Stimulated activated CD8-positive, alpha-beta memory T cell treated with anti-CD3 and anti-CD28 coated beads, Interleukin-15, amount 100 ng/mL, for 1 hour (primary cell): ENCODE data around the gene TBCEL.

ENCODE experiments used
- DNase-seq: peaks from one replicate; pipeline ENCODE4 v3.0.0-alpha.2; 2020; ENCODE audit warnings: low read depth

Gene TBCEL

DNA sequence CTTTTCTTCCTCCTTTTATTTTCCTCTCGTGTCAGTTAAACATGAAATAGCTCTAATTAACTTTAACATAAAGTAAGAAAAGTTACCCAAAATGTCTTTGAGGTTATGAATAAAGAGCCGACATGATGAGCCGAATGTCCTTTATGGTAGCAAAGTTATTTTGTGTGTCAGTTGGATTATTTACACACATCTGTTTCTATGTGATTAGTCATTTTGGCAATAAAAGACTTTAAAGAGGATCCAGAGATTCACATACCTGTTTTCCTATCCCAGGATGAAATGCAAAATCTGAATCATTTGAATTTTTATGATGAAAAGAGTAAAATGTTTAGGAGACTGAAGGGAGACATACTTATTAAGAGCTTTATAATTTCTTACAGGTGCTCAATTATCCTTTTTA is 43.1 kb downstream of the TBCEL start:
- DNase-seq = no peak

DNA sequence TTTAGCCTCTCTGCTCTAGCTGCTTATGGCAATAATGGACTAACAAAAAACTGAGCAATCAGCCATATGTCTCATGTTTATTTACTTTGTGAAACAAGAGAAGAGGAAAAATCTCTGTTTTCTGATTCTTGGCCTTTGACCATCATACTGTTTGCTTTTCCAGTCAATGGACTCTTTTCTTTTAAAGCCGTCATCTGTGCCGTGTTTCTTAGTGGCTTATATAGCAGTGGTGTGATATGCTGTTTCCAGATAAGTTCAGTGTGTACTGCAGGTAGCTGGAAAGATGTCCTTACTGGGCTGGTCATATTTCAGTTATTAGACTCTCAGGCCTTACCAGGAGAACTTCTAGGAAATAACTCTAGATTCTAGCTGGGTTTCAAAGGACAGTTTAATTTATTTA is 43.6 kb downstream of the TBCEL start:
- DNase-seq = no peak

DNA sequence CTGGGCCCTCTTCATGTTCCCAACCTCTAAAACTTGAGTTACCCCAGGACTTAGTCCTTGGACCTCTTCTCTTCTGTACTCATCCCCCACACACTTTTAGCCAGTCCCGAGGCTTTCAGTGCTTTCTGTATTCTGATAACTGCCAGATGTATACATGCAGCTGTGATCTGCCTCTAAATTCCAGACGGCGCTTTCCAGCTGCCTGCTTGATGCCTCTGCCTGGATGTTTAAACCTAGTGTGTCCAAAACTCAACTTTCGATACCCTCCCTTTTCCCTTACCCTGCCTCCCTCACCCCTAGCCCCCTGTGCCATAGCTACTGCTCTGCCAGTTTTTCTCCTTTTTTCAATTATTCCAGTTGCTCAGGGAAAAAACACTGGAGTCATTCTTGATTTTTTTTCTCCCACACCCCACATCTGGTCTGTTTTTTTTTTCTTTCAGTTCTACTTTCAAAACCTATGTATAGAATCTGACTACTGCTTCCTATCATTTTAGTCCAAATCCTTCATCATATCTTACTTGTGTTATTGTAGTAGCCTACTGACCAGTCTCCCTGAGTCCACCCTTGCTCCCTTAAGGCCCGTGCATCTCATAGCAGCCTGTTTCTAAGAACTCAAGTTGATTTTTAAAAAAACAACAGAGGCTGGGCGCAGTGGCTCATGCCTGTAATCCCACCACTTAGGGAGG is 44.2 kb downstream of the TBCEL start:
- DNase-seq = no peak

DNA sequence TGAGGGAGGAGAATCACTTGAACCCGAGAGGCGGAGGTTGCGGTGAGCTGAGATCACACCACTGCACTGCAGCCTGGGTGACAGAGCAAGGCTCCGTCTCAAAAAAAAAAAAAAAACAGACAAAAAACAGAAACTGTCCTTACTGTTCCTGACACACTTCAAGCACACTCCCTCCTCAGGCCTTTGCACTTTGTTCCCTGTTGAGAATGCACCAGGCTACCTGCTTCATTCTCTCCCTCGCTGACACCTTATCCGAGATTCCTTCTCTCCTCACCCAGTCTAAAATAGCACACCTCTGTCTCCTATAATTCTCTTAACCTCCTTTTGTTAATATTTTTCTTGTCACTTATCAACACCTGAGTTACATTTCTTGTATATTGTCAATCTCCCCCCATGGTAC is 44.9 kb downstream of the TBCEL start:
- no peak for DNase-seq

DNA sequence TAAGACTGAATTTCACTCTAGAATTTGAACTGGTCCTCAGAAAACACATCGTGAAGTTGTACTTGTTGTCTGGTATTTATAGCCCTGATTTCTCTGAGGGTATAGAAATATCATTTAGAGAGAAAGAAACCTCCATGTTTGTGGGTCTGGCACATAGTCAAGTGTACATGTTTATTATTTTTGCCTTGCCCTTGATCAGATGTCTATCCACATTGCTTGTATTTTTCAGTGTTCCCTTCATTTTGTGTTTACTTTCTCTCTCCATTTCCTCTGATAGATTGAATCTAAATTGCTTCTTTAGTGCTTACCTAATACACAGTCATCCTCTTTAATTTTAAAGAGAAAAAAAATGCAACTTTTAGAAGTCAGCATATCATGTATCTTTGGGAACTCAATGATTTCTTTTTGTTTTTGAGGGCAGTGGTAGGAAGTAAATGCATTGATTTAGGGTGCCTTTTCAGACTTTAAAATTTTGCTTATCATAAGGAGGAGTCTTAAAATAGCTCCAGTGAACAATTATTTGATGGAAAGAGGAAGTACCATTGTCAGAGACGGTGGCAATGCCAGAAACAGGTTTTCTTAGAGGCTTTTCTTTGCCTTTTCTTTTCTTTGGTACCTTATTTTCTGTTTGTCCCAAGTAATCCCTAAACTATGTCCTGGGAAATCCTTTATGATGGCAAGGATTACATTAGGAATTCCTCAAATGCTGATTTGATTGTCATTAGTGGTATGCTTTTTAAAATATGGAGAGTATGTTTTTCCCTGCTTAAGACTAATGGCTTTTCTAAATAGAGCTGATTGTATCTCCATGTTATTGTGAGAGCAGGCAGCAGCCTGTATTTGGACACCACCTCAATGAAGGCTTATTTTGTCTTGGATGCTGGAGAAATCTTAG is 47.3 kb downstream of the TBCEL start:
- no peak for DNase-seq

DNA sequence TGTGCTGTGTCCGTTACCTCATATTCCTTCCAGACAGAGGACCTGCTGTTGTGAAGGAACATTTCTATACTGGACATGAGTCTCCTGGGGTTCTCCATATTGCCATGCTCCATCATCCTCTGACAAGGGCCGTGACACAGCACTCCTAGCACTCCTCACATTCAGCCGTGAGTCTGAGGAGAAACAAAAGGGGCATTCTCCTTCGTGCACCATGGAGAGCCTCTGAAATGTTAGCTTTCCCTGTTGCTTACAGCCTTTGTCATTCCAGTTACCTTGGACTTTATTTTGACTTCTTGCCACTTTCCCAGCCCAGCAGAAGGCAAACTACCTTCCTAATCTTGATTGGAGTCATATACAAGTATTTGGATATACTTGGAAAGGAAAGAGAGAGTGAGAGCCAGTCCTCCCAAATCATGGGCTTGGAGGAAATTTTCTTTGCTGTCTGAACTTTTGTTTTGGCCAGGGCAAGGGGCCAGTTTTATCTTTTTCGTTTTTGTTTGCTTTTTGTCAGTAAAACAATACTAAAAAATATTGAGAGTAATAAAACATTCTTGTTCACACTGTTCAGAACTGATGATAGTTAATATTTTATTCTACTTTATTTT is 48.0 kb downstream of the TBCEL start:
- DNase-seq = no peak

DNA sequence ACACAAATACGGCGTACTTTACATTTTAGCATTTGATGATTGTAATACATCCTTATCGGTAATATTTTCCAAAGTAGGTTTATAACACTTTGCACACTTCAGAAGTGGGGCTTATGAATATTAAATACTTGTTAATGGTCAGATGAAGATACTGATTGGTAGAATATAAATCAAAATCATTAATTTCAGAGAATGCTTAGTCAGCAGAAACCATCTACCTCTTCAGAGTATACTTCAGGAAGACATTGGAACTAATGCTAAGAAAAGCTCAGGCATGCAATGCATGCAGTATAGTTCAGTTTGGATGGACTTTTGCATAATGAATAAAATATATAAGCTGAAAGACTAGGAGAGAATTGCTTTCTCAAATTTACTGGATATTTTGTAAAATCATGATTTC is 57.4 kb downstream of the TBCEL start:
- DNase-seq = no peak

DNA sequence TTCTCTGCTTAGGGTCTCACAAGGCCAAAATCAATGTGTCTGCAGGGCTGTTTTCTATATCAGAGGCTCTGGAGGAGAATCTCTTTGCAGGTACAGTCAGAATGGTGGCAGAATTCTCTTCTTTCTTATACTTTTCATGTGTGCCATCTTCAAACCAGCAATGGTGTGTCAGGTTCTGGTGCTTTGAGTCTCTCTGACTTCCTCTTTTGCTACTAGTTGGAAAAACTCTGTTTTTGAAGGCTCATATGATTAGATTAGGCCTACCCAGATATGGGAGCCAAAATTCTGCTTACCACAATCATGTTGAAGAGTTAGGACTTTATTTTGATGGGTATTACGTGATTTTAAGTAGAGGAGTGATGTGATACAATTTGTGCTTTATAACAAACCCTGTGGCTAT is 58.3 kb downstream of the TBCEL start:
- DNase-seq = no peak

DNA sequence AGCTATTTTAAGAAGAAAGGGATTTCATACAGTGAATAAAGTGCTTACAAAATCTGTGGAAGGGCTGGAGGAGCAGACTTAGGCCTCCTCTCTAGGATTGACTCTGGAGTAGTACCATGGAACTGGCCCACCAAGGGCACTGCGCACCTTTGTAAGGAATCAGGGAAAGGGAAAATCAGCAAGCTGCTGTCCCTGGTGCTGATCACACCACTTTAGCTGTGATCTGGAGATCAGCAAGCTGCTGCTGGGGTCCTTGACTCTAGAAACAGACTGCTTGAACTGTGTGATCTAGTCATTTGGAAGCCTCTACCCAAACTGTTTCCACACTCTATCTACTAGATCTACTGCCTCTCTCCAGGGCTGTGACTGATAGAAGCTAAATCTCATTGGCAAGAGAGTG is 58.8 kb downstream of the TBCEL start:
- DNase-seq = no peak

DNA sequence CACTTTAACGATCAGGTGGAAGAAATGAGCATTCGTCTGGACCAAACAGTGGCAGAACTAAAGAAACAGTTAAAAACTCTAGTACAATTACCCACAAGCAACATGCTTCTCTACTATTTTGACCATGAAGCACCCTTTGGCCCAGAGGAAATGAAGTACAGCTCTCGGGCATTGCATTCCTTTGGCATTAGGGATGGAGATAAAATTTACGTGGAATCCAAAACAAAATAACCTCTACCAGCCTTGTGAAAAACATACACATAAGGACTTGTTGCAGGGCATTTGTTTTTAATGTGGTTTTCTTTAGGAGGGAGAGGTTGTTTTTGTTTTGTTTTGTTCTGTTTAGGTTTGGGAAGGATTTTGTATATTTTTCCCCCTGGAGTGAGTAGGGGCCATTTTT is 63.0 kb downstream of the TBCEL start:
- no peak for DNase-seq

DNA sequence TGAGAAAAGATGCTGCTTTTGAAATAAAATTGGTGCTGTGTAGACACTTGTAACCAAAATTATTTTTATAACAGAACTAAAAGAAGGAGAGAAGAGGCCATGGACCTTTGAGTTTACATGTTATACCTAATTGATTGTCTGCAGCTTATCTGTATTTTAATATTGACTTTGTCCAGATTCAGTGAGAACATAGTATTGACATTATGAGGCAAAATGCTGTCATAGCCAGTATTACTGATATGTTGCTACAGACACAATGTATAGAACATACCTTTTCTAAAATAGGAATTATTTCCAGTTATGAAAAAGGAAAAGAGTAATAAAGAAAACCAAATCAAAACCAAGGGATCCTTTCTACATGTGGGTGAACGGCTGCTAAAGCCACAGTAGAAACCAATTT is 65.7 kb downstream of the TBCEL start:
- DNase-seq = no peak

DNA sequence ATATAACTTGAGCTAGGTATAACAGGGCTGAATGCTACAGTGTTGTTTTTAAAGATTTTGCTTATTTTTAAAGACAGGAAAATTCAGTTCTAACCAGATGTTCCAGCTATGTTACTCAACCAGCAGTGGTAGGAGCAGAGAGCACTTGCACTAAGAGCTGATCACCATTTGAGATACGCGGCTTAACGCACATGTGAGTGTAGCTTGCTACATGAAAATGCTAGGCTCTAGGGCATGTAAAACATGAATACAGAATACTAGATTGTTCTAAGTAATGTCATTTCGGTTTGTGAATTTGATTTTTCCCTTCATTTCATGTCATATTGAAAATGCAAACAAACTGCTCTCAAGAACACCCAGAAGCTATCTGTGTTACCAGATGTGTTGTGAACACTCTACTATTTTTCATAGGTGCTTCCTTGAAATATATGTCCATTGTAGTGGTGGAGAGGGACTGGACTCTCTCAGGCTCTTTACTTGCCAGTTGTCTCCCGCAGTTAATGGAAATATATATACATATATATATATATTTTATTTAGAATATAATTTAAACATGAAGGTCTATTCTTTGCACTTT is 66.3 kb downstream of the TBCEL start:
- no peak for DNase-seq

DNA sequence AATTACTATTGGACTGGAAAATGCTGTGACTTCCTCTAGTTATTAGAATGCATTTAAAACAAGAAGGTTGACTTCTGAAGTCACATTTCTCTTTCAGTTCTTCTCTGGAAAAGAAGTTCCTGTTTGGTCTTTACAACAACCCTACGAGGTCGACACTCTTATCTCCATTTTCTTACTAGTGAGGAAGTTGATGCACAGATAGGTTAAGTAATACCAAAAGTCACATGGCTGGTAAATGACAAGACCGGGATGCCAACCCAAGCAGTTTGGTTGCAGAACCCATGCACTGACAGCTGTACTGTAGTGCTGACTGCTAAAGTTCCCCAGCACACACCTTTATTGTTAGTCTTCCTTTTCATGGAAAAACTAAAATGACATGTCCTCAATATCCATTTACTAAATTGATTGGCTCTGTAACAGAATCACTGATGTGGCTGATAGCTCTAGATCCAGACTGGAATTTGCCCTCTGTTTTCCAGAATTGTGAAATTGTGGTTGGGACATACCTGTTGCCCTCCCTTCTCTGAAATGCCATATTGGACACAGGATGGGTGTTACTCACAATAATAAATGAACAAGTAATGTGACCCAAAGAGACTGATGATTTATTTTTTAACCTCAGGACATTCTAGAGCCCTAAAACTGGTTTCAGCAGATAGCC is 67.7 kb downstream of the TBCEL start:
- DNase-seq = no peak

DNA sequence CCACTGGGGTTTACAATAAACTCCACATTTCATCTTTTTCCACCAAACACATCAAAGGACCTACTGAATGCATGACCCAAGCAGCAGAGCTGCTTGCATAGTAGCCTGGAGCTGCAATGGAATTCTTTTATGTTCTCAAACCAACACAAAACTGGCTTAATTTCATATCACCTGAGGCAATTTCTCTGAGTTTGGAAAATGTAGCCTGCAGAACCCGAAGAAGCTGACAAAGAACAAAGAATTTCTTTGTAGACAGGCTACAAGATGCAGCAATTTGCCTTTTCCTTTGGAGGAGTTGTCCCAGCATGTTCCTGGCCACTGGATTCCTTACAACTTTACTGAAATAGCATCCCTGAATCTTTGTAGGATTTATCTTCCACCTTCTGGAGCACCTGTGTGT is 71.7 kb downstream of the TBCEL start:
- no peak for DNase-seq

DNA sequence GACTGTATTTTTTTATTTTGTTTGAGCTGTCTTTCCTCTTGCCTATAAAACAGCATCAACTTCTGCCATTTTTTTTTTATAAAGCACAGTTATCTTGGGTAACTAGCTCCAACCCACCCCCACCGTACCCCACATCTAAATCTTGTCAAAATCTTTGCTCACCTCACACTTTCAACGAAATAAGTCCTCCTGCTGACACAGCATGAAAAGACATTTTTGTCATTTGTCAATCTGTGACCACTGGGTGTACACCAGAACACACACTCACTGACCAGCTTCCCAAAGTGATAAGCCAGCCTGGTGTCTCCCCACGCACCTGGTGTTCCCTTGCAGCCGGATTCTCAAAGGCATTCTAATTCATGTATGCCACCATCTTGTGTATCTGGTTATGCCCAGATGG is 75.5 kb downstream of the TBCEL start:
- DNase-seq = no peak

DNA sequence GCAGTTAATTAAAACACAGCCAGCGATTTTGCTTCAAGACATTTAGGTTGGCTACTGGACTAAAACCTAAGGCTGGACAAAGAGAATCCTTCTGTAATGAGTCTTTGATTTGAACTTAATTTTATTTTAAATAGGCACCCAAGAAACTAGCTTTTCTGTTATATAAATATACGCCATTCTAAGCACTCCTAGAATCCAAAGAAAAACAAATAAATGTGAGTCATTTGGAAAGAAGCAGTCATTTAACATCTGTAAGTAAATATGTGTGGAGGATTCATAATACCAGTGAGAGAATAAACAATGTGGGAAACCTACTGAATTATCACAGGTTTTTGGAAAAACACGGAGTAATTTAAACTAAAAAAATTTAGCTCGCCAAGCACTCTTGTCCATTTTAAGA is 76.0 kb downstream of the TBCEL start:
- no peak for DNase-seq

DNA sequence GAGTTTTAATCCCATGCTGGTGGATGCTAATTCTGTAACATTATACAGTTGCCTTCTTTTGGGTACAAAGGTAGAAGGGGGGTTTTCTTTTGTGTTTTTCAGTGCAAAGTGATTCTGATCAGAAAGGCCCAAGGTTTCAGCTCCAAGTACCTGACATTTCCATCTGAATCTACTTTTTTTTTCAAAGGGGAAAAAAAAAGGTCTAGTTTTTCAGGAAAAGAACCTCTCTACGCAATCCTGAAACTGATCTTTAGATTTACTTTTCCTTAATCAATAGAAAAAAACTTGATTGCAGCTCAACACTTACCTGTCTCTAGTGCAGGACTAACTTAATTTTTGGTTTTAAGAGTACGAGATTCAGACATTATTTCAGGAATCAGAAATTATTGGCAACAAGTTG is 77.0 kb downstream of the TBCEL start, which contains the start of gene TECTA:
Gene TECTA, plus strand, starts transcription at position 301 of the 400 bp plus-strand sequence. CDS start 1,423 bp downstream, outside the sequence.
- DNase-seq = no peak

DNA sequence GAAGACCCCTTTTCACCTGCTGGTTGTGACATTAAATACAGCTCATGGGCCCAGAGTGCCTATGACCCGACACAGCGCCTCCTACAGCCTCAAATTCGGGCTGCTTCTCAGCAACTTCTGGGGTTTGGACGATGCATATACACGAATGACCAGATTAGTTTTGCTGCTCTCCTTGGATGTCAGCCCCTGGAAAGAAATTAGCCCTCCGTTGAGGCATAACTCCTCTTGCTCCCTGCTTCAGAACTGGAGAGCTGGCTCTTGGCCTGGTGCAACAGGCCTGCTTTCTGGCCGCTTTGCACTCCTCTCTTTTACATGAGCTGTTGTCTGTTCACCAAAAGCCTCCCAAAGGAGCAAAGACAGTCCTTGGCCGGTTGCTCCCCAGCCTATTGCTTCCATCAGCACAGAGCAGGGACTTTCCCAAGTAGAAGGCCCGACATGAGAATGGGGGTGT is 80.4 kb downstream of the TBCEL start:
- no peak for DNase-seq

DNA sequence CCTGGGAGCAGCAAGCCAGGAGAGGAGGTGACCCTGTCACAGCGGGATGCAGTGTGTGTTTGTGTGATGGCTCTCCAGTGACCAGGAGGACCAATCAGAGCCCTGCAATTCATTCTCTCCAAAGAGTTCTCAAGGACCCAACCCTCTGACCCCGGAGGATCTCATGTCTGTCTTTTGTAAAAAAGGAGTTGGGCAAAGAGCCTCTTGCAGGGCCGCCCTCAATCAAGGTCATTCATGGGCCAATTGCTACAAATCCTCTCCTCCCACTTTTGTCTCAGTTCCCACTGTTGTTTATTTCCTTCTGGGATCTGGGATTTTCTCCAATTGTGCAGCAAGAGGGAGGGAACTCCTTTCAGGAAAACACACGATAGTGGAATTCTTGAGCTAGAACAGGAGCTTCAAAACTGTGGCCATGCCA is 81.2 kb downstream of the TBCEL start:
- DNase-seq = no peak

DNA sequence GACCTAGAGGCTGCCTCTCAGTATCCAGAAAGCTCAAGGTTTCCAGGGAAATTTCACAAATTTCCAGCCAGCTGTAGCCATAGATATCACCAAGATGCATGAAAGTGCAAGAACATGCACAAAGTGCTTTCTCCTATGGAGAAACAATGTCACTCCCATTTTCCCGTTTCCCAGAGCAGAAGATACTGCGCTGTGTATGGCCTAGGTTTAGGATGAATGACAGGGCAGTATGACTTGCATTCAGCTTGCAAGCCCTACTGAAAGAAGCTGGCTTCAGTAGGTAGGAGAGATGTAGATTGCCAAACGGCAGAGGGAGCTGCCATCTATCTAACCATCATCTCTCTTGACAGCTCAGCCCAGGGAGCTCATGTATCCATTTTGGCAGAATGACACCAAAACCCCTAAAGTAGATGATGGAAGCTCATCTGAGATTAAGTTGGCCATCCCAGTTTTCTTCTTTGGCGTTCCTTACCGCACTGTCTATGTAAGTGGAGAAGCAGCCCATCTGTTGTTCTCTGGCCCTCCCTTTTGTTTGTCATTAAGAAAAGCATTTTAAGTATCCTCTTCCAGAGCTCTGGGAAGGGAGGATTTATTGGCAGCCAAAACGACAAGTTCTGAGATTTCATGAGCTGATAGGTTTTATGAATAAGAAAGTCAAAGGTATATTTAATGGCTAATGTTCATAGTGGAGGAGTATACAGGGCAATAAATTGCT is 81.7 kb downstream of the TBCEL start:
- DNase-seq = no peak

DNA sequence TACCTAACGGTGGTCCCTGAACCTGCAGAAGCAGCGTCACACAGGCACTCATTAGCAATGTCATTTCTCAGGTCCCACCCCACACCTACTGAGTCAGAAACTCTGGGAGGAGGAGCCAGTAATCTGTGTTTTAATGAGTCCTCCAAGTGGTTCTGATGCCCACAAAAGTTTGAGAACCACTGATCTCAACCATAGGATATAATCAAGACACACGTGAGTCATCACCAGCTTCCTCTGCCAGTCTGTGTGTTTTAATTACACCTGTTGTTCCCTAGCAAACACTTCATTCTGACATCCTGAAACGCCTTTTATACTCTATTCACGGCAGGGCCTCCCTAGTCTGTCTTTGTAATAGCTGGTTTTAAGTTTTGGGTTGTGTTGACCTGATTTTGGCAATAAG is 82.9 kb downstream of the TBCEL start:
- DNase-seq = no peak
